Prostate gland (tissue), 2 donors: ENCODE results near the gene ETNK1. TPM values are rescaled to one million over a fixed set of nuclear protein-coding genes. Genes with fewer than 3 reads are reported as not detected.
"Not testable (repeated sequence)": the region's sequence is repeated elsewhere in the genome, so short reads cannot be mapped to it uniquely, and the experiment has no call there.

Source experiments
- DNase-seq: peaks from one replicate; pipeline ENCODE4 v3.0.0-alpha.2; 2019; ENCODE audit warnings: low spot score
- H3K27ac ChIP-seq, 2 donors: fragments of 200-600 bp; sonication (generic); 2 replicates each; pipeline ENCODE4 v1.5.1; 2017 to 2019
- H3K27me3 ChIP-seq: fragments of 200-600 bp; sonication (generic); replicated peaks from 2 replicates; pipeline ENCODE4 v1.5.1; 2019; ENCODE audit not compliant: insufficient read depth
- H3K36me3 ChIP-seq, 2 donors: fragments of 200-600 bp; sonication (generic); 1 replicate in 1 of 2; 2 replicates in 1 of 2; pipeline versions ENCODE4 v1.5.1 to v1.8.1; 2017 to 2019
- H3K4me1 ChIP-seq: fragments of 200-600 bp; sonication (generic); replicated peaks from 2 replicates; pipeline ENCODE4 v1.5.1; 2019
- H3K4me3 ChIP-seq, 2 donors: fragments of 200-600 bp; sonication (generic); 2 replicates each; pipeline ENCODE4 v1.5.1; 2017 to 2019
- H3K9me3 ChIP-seq: fragments of 200-600 bp; sonication (generic); 2 replicates; pipeline ENCODE4 v1.5.1; 2017
- CTCF ChIP-seq, 4 experiments: fragments of 200-600 bp in 2 of 4; fragments of 450-650 bp in 2 of 4; sonication (generic) in 2 of 4; IDR thresholded peaks; 1 replicate in 3 of 4; 2 replicates in 1 of 4; pipeline ENCODE4 v1.5.1; 2016 to 2019; ENCODE audit warnings: antibody characterized with exemption in 4 of 4, mild to moderate bottlenecking in 2 of 4, moderate library complexity in 2 of 4
- POLR2A ChIP-seq: fragments of 450-650 bp; IDR thresholded peaks from one replicate; pipeline ENCODE4 v1.6.1; 2016; ENCODE audit warnings: antibody characterized with exemption, mild to moderate bottlenecking
- POLR2AphosphoS5 ChIP-seq: sonication (generic); formaldehyde crosslinking; IDR thresholded peaks from one replicate; pipeline ENCODE4 v1.6.1; 2017; ENCODE audit warnings: antibody characterized with exemption
- WGBS: methylation state at CpG from one replicate; pipeline ENCODE4 v1.1.5; 2018; 5-methylcytosine and 5-hydroxymethylcytosine counted together
- intact Hi-C: fragments of 100-400 bp; cut with DNase I; formaldehyde crosslinking; loops from one replicate; pipeline ENCODE4 v1.14.2; 2022
- total RNA-seq, 2 donors: library from RNA; depleted of rRNA; stranded (reverse); fragments of >200 nt; gene quantifications; one replicate each; pipeline ENCODE4 v1.1.0, GENCODE V29; 2016

ETNK1 gene
- total RNA-seq, 2 donors from 2014 or later: 48.0 to 64.2 TPM

GRCh38 chr12:22598763-22599161 is 26.2 kb upstream of the ETNK1 start:
- TF ChIP-seq POLR2A: no peak
- no peak for TF ChIP-seq CTCF (IDR thresholded peaks at IDR 0.05)
- TF ChIP-seq POLR2AphosphoS5: no peak
- Histone ChIP-seq H3K9me3 (no peaks in the 10 kb centered on the region), H3K36me3 (no peaks in the 10 kb centered on the region), H3K27me3 (no peaks in the 10 kb centered on the region), H3K4me1 (no peaks in the 10 kb centered on the region), H3K27ac (no peak overlapping the region), H3K4me3 (no peak overlapping the region)
- no peak for DNase-seq
- WGBS: 88% methylated on average over 4 of the region's 4 CpGs
- intact Hi-C loops: no loop called here

- no peak overlapping the region for H3K27ac ChIP-seq
- WGBS: 92% methylated on average over 4 of the region's 4 CpGs
- intact Hi-C loops: no loop called here
- TF ChIP-seq POLR2A: no peak
- no peak for DNase-seq
- no peaks in the 10 kb centered on the region for H3K9me3 ChIP-seq
- no peaks in the 10 kb centered on the region for H3K4me1 ChIP-seq
- no peak overlapping the region for H3K4me3 ChIP-seq
- H3K27me3 ChIP-seq: no peaks in the 10 kb centered on the region
- H3K36me3 ChIP-seq: no peaks in the 10 kb centered on the region
Observed at GRCh38 chr12:22600181-22600580, 24.8 kb upstream of the ETNK1 start.

GRCh38 chr12:22609501-22609900 is 15.5 kb upstream of the ETNK1 start:
- TF ChIP-seq CTCF (IDR thresholded peaks at IDR 0.05) (no peak), POLR2AphosphoS5 (no peak), POLR2A (no peak)
- 68% methylated on average over 4 of the region's 4 CpGs for WGBS
- no peaks in the 10 kb centered on the region for H3K27me3 ChIP-seq
- no peak overlapping the region for H3K27ac ChIP-seq
- intact Hi-C loops: no loop called here
- H3K9me3 ChIP-seq: no peaks in the 10 kb centered on the region
- H3K4me1 ChIP-seq: no peaks in the 10 kb centered on the region
- H3K36me3 ChIP-seq: no peaks in the 10 kb centered on the region
- no peak overlapping the region for H3K4me3 ChIP-seq
- no peak for DNase-seq

GRCh38 chr12:22610131-22610530 is 14.8 kb upstream of the ETNK1 start:
- DNase-seq: no peak
- Histone ChIP-seq H3K27ac (no peak overlapping the region), H3K27me3 (no peaks in the 10 kb centered on the region), H3K9me3 (no peaks in the 10 kb centered on the region), H3K4me3 (no peak overlapping the region), H3K4me1 (no peaks in the 10 kb centered on the region), H3K36me3 (no peaks in the 10 kb centered on the region)
- WGBS: 70% methylated on average over 3 of the region's 3 CpGs
- intact Hi-C loops: no loop called here
- no peak for TF ChIP-seq POLR2AphosphoS5
- no peak for TF ChIP-seq CTCF (IDR thresholded peaks at IDR 0.05)
- TF ChIP-seq POLR2A: no peak

- H3K27ac ChIP-seq, DNase-seq, H3K4me1 ChIP-seq, H3K36me3 ChIP-seq, intact Hi-C loops, H3K9me3 ChIP-seq, H3K27me3 ChIP-seq, H3K4me3 ChIP-seq: not testable (repeated sequence)
- 92% methylated on average over 6 of the region's 6 CpGs for WGBS
Observed at GRCh38 chr12:22612822-22613221, 12.1 kb upstream of the ETNK1 start.

GRCh38 chr12:22615963-22616501 is 8.9 kb upstream of the ETNK1 start:
- no peak for TF ChIP-seq POLR2A
- TF ChIP-seq CTCF (IDR thresholded peaks at IDR 0.05): no peak
- H3K4me1 ChIP-seq: no peaks in the 10 kb centered on the region
- no peak overlapping the region for H3K27ac ChIP-seq
- DNase-seq: no peak
- intact Hi-C loops: no loop called here
- no peaks in the 10 kb centered on the region for H3K27me3 ChIP-seq
- WGBS: 82% methylated on average over 2 of the region's 2 CpGs
- no peak overlapping the region for H3K4me3 ChIP-seq
- no peaks in the 10 kb centered on the region for H3K36me3 ChIP-seq
- H3K9me3 ChIP-seq: no peaks in the 10 kb centered on the region
